BE2C (cell line): ENCODE data around the gene SLC2A6.

Experiments used
- DNase-seq: peaks from one replicate; pipeline ENCODE4 v3.0.0-alpha.2; 2020
- H3K27me3 ChIP-seq: fragments of 250-450 bp; sonication (Bioruptor Pico); 2 replicates; pipeline ENCODE4 v1.5.1; 2020; ENCODE audit warnings: mild to moderate bottlenecking
- H3K36me3 ChIP-seq: fragments of 250-450 bp; sonication (Bioruptor Pico); 2 replicates; pipeline ENCODE4 v1.5.1; 2020; ENCODE audit warnings: mild to moderate bottlenecking
- H3K4me1 ChIP-seq: fragments of 250-450 bp; sonication (Bioruptor Pico); 2 replicates; pipeline ENCODE4 v1.5.1; 2020
- H3K4me3 ChIP-seq: 2 replicates; pipeline ENCODE4 v1.5.1; 2011; ENCODE audit warnings: low read depth, low read length
- H3K9me3 ChIP-seq: fragments of 250-450 bp; sonication (Bioruptor Pico); 2 replicates; pipeline ENCODE4 v1.5.1; 2020
- TF ChIP-seq, protein P1 (sequence below): IDR thresholded peaks from 2 replicates; pipeline ENCODE4 v1.5.1; 2012; ENCODE audit warnings: mild to moderate bottlenecking, low read depth, low read length

The SLC2A6 gene

DNA sequence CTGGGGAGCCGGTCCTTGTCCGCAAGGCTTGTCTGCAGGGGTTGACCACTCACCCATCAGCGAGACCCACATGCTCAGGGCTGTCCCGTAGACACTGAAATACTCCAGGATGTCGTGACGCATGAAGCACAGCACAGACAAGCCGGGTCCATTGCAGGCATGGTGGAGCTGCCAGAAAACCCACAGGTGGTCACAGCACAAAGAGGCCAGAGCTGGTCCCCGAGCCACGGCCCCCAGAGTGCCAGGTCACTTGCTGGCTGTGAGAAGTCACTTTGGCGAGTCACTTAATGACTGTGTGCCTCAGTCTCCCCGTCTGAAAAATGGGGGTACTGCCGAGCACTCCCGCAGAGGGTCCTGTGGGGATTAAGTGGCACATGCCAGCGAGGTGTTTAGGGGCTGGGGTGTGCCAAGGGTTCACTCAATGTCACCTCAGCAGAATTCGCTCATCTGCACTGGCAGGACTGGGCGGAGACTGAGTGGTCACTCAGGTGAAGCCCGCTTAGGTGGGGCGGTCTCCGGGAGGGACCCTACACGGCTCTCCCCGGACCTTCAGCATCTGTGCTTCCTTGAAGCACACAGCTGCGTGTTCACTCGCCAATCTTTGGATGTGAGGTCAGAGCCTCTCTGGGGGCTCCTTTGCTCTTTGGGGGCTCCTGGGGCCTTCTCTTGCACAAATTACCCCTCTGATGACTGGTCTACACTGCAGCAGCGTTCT lies 41.4 kb upstream of the SLC2A6 start:
- Histone ChIP-seq H3K4me1 (peaks cover 32% of the 10 kb centered on the region), H3K4me3 (no peak overlapping the region), H3K27me3 (no peaks in the 10 kb centered on the region), H3K9me3 (no peaks in the 10 kb centered on the region), H3K36me3 (no peaks in the 10 kb centered on the region)
- TF ChIP-seq, protein P1, sequence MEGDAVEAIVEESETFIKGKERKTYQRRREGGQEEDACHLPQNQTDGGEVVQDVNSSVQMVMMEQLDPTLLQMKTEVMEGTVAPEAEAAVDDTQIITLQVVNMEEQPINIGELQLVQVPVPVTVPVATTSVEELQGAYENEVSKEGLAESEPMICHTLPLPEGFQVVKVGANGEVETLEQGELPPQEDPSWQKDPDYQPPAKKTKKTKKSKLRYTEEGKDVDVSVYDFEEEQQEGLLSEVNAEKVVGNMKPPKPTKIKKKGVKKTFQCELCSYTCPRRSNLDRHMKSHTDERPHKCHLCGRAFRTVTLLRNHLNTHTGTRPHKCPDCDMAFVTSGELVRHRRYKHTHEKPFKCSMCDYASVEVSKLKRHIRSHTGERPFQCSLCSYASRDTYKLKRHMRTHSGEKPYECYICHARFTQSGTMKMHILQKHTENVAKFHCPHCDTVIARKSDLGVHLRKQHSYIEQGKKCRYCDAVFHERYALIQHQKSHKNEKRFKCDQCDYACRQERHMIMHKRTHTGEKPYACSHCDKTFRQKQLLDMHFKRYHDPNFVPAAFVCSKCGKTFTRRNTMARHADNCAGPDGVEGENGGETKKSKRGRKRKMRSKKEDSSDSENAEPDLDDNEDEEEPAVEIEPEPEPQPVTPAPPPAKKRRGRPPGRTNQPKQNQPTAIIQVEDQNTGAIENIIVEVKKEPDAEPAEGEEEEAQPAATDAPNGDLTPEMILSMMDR: no peak
- no peak for DNase-seq

DNA sequence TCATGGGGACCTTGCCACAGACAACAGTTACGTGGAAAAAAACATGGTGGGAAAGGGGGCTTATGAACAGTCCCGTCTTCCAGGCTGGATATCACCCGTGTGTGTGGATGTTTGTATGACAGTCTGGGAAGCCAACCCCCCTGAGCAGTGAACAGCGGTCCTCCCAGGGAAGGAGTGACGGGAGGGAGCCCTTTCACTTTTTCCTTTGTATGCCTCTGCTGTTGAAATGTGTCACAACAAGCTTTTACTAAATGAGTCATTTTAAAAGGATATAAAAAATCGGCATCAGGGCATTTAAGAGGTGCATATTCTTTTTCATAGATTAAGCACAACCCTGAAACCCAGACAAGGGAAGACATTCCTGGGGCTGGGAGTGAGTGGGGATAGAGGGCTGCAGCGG lies 40.8 kb upstream of the SLC2A6 start:
- peaks cover 35% of the 10 kb centered on the region for H3K4me1 ChIP-seq
- DNase-seq: no peak
- no peaks in the 10 kb centered on the region for H3K27me3 ChIP-seq
- TF ChIP-seq, protein P1: no peak
- H3K4me3 ChIP-seq: no peak overlapping the region
- no peaks in the 10 kb centered on the region for H3K36me3 ChIP-seq
- H3K9me3 ChIP-seq: no peaks in the 10 kb centered on the region

DNA sequence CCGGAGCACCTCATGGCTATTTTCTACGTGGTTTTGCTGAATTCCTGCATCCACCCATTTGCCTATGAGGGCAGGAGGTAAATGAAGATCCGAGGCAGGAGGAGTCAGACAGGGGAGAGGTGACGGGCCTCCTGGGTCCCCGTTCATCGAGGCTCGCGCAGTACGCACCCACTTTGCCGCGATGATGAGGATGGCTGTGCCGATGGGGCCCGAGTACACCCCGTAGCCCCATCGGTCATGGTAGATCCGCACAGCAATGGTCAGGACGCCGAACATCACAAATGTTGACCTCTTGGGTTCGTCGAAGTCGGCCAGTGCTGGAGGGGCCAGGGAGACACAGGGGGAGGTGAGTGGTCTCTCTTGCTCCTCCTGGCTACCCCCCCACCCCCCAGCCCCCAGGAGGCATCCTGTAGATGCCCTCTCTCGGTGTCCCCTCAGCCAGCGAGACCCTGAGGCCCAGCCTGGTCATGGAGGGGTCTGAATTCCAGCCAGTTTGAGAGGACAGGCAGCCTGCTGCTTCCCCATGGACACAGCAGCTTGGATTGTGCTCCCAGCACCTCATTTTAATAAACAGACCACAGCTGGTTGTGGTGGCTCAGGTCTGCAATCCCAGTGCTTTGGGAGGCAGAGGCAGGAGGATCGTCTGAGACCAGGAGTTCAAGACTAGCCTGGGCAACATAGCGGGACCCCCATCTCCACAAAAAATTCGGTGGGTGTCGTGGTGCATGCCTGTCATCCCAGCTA lies 40.0 kb upstream of the SLC2A6 start:
- DNase-seq: no peak
- no peaks in the 10 kb centered on the region for H3K36me3 ChIP-seq
- TF ChIP-seq, protein P1: no peak
- no peaks in the 10 kb centered on the region for H3K9me3 ChIP-seq
- H3K27me3 ChIP-seq: no peaks in the 10 kb centered on the region
- H3K4me1 ChIP-seq: peaks cover 35% of the 10 kb centered on the region
- no peak overlapping the region for H3K4me3 ChIP-seq

DNA sequence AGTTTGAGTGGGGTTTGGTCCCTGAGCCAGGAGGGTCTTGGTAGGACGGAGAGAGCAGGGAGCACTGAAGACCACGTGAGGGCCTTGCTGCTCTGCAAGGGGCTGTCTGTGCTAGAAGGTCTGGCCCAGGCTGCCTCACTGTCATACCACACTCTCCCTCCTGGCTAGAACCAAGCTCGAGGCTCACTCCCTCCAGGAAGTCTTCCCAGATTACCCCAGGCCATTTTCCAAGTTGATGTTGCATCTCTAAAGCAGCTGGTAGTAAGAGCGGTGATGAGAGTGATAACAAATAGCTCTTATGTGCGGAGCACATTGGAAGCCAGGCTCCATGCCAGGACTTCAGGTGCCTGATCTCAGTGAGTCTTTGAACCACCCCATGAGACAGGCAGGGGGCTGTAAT lies 39.3 kb upstream of the SLC2A6 start:
- Histone ChIP-seq H3K36me3 (no peaks in the 10 kb centered on the region), H3K27me3 (no peaks in the 10 kb centered on the region), H3K4me1 (peaks cover 38% of the 10 kb centered on the region), H3K4me3 (no peak overlapping the region), H3K9me3 (no peaks in the 10 kb centered on the region)
- DNase-seq: no peak
- TF ChIP-seq, protein P1: no peak

DNA sequence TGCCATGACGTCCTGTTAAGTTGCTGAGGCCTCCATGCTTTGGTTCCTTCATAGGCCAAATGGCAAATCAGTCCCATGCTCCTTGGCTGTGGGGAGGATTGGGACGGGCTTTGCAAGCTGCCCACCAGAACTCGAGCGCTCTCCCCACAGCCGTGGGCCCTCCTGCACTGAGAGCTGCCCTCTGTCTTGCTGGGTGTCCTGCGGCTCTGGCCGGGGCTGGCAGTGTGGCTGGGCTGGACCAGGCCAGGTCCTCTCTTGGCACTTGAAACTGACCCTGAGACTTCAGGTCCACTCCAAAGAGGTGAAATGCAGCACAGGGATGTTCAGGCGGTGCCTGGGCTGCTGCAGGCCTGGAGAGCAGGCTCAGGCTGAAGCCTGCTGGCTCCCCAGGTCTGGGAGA lies 38.8 kb upstream of the SLC2A6 start:
- no peak for DNase-seq
- TF ChIP-seq, protein P1: no peak
- Histone ChIP-seq H3K9me3 (no peaks in the 10 kb centered on the region), H3K4me1 (peaks cover 38% of the 10 kb centered on the region), H3K4me3 (no peak overlapping the region), H3K27me3 (no peaks in the 10 kb centered on the region), H3K36me3 (no peaks in the 10 kb centered on the region)

DNA sequence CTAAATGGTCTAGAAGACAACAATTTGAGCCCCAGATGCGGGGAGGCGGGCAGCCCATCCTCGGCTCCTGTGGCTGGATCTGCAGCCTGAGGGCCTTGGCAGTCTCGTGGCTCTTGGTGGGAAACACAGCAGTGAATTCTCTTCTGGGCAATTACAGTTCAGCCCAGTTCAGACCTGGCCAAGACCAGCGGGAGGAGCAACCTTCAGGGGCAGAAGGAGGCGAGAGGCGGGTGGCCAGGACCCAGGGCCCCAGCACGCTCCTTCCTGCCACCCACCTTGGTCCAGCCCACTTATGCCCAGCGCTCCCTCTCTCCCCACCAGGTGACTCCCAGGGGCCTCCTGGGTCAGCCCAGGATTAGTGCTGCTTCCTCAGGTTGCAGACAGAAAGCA lies 38.1 kb upstream of the SLC2A6 start:
- TF ChIP-seq, protein P1: no peak
- Histone ChIP-seq H3K9me3 (no peaks in the 10 kb centered on the region), H3K4me1 (peaks cover 32% of the 10 kb centered on the region), H3K27me3 (no peaks in the 10 kb centered on the region), H3K4me3 (no peak overlapping the region), H3K36me3 (no peaks in the 10 kb centered on the region)
- DNase-seq: no peak
